Keratinocyte (primary cell): ENCODE data around the gene PRR11. TPM values are rescaled to one million over a fixed set of nuclear protein-coding genes. Genes with fewer than 3 reads are reported as not detected.

Source experiments
- DNase-seq: peaks from one replicate; pipeline ENCODE4 v3.0.0-alpha.2; 2011; ENCODE audit warnings: low read depth, missing footprints, low spot score
- FAIRE-seq: peaks from 2 replicates; lab custom pipeline; 2011; peaks lifted over from hg19 to GRCh38; lab: Jason Lieb, UNC
- H2AFZ ChIP-seq: 2 replicates; pipeline ENCODE4 v1.6.0; 2012; ENCODE audit warnings: low read length, control low read depth, inconsistent platforms; ENCODE audit not compliant: control insufficient read depth
- H3K27ac ChIP-seq: 2 replicates; pipeline ENCODE4 v1.5.1; 2011; ENCODE audit warnings: low read length; ENCODE audit not compliant: control insufficient read depth, insufficient read depth
- H3K27me3 ChIP-seq: 3 replicates; pipeline ENCODE4 v1.6.0; 2011; ENCODE audit warnings: low read length; ENCODE audit not compliant: control insufficient read depth, insufficient read depth; ENCODE audit errors: extremely low read depth
- H3K36me3 ChIP-seq, 2 experiments: 2 replicates in 1 of 2; 3 replicates in 1 of 2; pipeline ENCODE4 v1.5.1; 2011; ENCODE audit warnings: low read length in 2 of 2, mild to moderate bottlenecking in 1 of 2; ENCODE audit not compliant: control insufficient read depth in 2 of 2, insufficient read depth in 2 of 2; ENCODE audit errors: extremely low read depth in 1 of 2
- H3K4me1 ChIP-seq: 3 replicates; pipeline ENCODE4 v1.5.1; 2011; ENCODE audit warnings: low read length; ENCODE audit not compliant: control insufficient read depth, insufficient read depth; ENCODE audit errors: extremely low read depth
- H3K4me2 ChIP-seq: 3 replicates; pipeline ENCODE4 v1.6.0; 2011; ENCODE audit warnings: low read depth, low read length; ENCODE audit not compliant: control insufficient read depth, insufficient read depth; ENCODE audit errors: extremely low read depth
- H3K4me3 ChIP-seq, 3 experiments: fragments of 200-600 bp in 1 of 3; sonication (generic) in 1 of 3; 2 replicates in 2 of 3; 3 replicates in 1 of 3; pipeline ENCODE4 v1.5.1; 2011 to 2016; ENCODE audit warnings: low read length in 3 of 3, mild to moderate bottlenecking in 3 of 3, control low read depth in 2 of 3, inconsistent platforms in 1 of 3, low read depth in 1 of 3, mixed read lengths in 1 of 3, mixed run types in 1 of 3, moderate library complexity in 1 of 3; ENCODE audit not compliant: control insufficient read depth in 2 of 3, insufficient read depth in 2 of 3; ENCODE audit errors: extremely low read depth in 1 of 3
- H3K79me2 ChIP-seq: 2 replicates; pipeline ENCODE4 v1.6.0; 2012; ENCODE audit warnings: low read length; ENCODE audit not compliant: control insufficient read depth, insufficient read depth
- H3K9ac ChIP-seq: 3 replicates; pipeline ENCODE4 v1.6.0; 2011; ENCODE audit warnings: low read length; ENCODE audit not compliant: control insufficient read depth, insufficient read depth; ENCODE audit errors: extremely low read depth
- H3K9me1 ChIP-seq: 3 replicates; pipeline ENCODE4 v1.6.0; 2011; ENCODE audit warnings: low read length; ENCODE audit not compliant: control insufficient read depth, insufficient read depth; ENCODE audit errors: extremely low read depth
- H3K9me3 ChIP-seq: 2 replicates; pipeline ENCODE4 v1.5.1; 2012; ENCODE audit warnings: low read depth, low read length; ENCODE audit not compliant: control insufficient read depth
- H4K20me1 ChIP-seq: 3 replicates; pipeline ENCODE4 v1.6.0; 2011; ENCODE audit warnings: low read length; ENCODE audit not compliant: control insufficient read depth, insufficient read depth; ENCODE audit errors: extremely low read depth
- CTCF ChIP-seq, 3 experiments: IDR thresholded peaks in 1 of 3; conservative IDR thresholded peaks in 1 of 3; optimal IDR thresholded peaks in 1 of 3; 2 replicates in 2 of 3; 3 replicates in 1 of 3; pipeline versions ENCODE3 to v1.5.1; 2011; ENCODE audit warnings: low read length in 3 of 3, mild to moderate bottlenecking in 3 of 3, moderate library complexity in 2 of 3, control low read depth in 1 of 3, inconsistent platforms in 1 of 3; ENCODE audit not compliant: insufficient read depth in 2 of 3; ENCODE audit errors: extremely low read depth in 1 of 3
- EZH2 ChIP-seq: IDR thresholded peaks from one replicate; pipeline ENCODE4 v1.6.1; 2012; ENCODE audit warnings: inconsistent platforms, mild to moderate bottlenecking, low read length, moderate library complexity
- dilution Hi-C: fragments of 300-500 bp; cut with MboI; formaldehyde crosslinking; loops from one replicate; pipeline ENCODE4 v1.7.0; 2020; ENCODE audit warnings: low sequenced_read_pairs; ENCODE audit not compliant: extremely low pct_ligation_motif_present
- polyA plus RNA-seq, 5 experiments: library from polyadenylated mRNA; depleted of rRNA in 3 of 5; stranded (reverse) in 3 of 5; stranded (forward) in 1 of 5; unstranded in 1 of 5; fragments of >200 nt; gene quantifications; 1 replicate in 1 of 5; 2 replicates in 3 of 5; 3 replicates in 1 of 5; pipeline versions ENCODE4 v1.2.1 to v1.2.3, GENCODE V29; 2011 to 2012; ENCODE audit warnings: missing spikeins in 2 of 5, low read depth in 1 of 5, low replicate concordance in 1 of 5

The PRR11 gene
- polyA plus RNA-seq, 1 donor (not counting 4 experiments of a cell fraction or from before 2014, with no cell fraction given), result 40.1 TPM

GRCh38 chr17:59151591-59151990, 4.0 kb upstream of the PRR11 start:
- TF ChIP-seq EZH2 (no peak), CTCF (optimal IDR thresholded peaks at IDR 0.05 in 1 of 3, IDR thresholded peaks at IDR 0.05 in 1 of 3, conservative IDR thresholded peaks at IDR 0.05 in 1 of 3; ENCODE audit: extremely low read depth in 1 of 3, insufficient read depth in 2 of 3, low read length in 3 of 3) (no peak)

DNA sequence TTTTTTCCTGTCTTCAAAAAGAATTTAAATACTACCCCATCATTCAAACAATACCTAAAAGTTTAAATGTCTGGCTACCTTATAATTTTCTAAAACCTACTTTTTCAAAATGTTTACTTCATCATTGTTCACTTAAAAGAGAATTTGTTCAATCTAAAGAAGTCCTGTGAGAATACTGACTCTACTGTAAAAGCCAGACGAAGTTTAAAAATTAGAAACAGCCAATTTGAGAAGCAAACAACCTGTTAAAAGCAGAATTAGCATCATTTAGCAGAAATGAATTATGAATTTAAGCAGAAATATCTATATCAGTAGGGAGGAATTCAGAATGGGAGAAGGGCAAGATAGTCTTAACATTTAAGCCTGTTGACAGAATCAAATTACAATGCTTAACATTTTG, 2.6 kb upstream of the PRR11 start:
- DNase-seq, result no peak
- FAIRE-seq, result no peak
- dilution Hi-C loops, result no loop called here
- H2AFZ ChIP-seq, result no peak overlapping the region
- no peaks in the 10 kb centered on the region for H3K9me3 ChIP-seq
- H3K36me3 ChIP-seq, result no peaks in the 10 kb centered on the region
- H4K20me1 ChIP-seq, result no peaks in the 10 kb centered on the region
- H3K9me1 ChIP-seq, result no peaks in the 10 kb centered on the region
- H3K9ac ChIP-seq, result peak overlapping the region; percentile 91
- H3K79me2 ChIP-seq, result peaks cover 82% of the 10 kb centered on the region
- peak overlapping the region; percentile 50 to 93 (median 62) for H3K4me3 ChIP-seq
- peak overlapping the region; percentile 76 for H3K4me2 ChIP-seq
- no peaks in the 10 kb centered on the region for H3K27me3 ChIP-seq
- H3K4me1 ChIP-seq, result peaks cover 51% of the 10 kb centered on the region
- no peak for TF ChIP-seq EZH2
- TF ChIP-seq CTCF (optimal IDR thresholded peaks at IDR 0.05 in 1 of 3, IDR thresholded peaks at IDR 0.05 in 1 of 3, conservative IDR thresholded peaks at IDR 0.05 in 1 of 3; ENCODE audit: extremely low read depth in 1 of 3, insufficient read depth in 2 of 3, low read length in 3 of 3), result no peak
- H3K27ac ChIP-seq, result peak overlapping the region; percentile 90

More at GRCh38 chr17:59151591-59151990, 4.0 kb upstream of the PRR11 start:
- peak overlapping the region; percentile 76 for H3K4me2 ChIP-seq
- no peak overlapping the region for H3K4me3 ChIP-seq
- dilution Hi-C loops, result no loop called here
- peaks cover 82% of the 10 kb centered on the region for H3K79me2 ChIP-seq
- H3K4me1 ChIP-seq, result peaks cover 38% of the 10 kb centered on the region
- no peak overlapping the region for H3K9ac ChIP-seq
- no peak for FAIRE-seq
- H2AFZ ChIP-seq, result no peak overlapping the region
- DNase-seq, result no peak
- H3K27ac ChIP-seq, result peak overlapping the region; percentile 32
- H4K20me1 ChIP-seq, result no peaks in the 10 kb centered on the region
- H3K27me3 ChIP-seq, result no peaks in the 10 kb centered on the region
- no peaks in the 10 kb centered on the region for H3K36me3 ChIP-seq
- no peaks in the 10 kb centered on the region for H3K9me1 ChIP-seq
- no peaks in the 10 kb centered on the region for H3K9me3 ChIP-seq
